CD4-positive, alpha-beta T cell (primary cell): ENCODE data around the gene CTSL. TPM values are rescaled to one million over a fixed set of nuclear protein-coding genes. Genes with fewer than 3 reads are reported as not detected.
"Not testable (repeated sequence)": the region's sequence is repeated elsewhere in the genome, so short reads cannot be mapped to it uniquely, and the experiment has no call there.

Experiments used
- ATAC-seq: fragments of 200-7000 bp; cut with Tn5 transposase; one replicate; pipeline ENCODE4 v1.10.0; 2022; ENCODE audit warnings: mild to moderate bottlenecking; ENCODE audit not compliant: poor library complexity
- CTCF ChIA-PET: fragments of 350-600 bp; sonication (Branson Sonifier 250); formaldehyde crosslinking; loops from one replicate; lab custom pipeline; 2021; ENCODE audit warnings: antibody characterized with exemption, inconsistent platforms; lab: Charles Lee
- POLR2A ChIA-PET: fragments of 350-600 bp; sonication (Branson Sonifier 250); formaldehyde crosslinking; loops from one replicate; lab custom pipeline; 2021; ENCODE audit warnings: antibody characterized with exemption, inconsistent platforms; lab: Charles Lee
- DNase-seq, 14 experiments: peaks; one replicate each; pipeline ENCODE4 v3.0.0-alpha.2; 2013 to 2020; ENCODE audit warnings: mixed read lengths in 2 of 14
- H3K27ac ChIP-seq, 2 donors: one replicate each; pipeline versions ENCODE4 v1.5.1 to v1.7.0; 2013; ENCODE audit warnings: low read length in 2 of 2, low read depth in 1 of 2, mild to moderate bottlenecking in 1 of 2
- H3K27me3 ChIP-seq, 2 experiments: 1 replicate in 1 of 2; 2 replicates in 1 of 2; pipeline versions ENCODE4 v1.6.1 to v1.7.0; 2013; ENCODE audit warnings: low read length in 2 of 2, control low read depth in 1 of 2, mild to moderate bottlenecking in 1 of 2, moderate library complexity in 1 of 2; ENCODE audit not compliant: insufficient read depth in 2 of 2, control insufficient read depth in 1 of 2
- H3K36me3 ChIP-seq: one replicate; pipeline ENCODE4 v1.6.1; 2013; ENCODE audit warnings: low read length, control low read depth; ENCODE audit not compliant: insufficient read depth
- H3K4me1 ChIP-seq: one replicate; pipeline ENCODE4 v1.6.1; 2013; ENCODE audit warnings: low read length, control low read depth; ENCODE audit not compliant: insufficient read depth
- H3K4me3 ChIP-seq: one replicate; pipeline ENCODE4 v1.5.1; 2013; ENCODE audit warnings: mild to moderate bottlenecking, low read length, moderate library complexity
- H3K9me3 ChIP-seq, 2 experiments: 1 replicate in 1 of 2; 2 replicates in 1 of 2; pipeline versions ENCODE4 v1.6.1 to v1.7.0; 2013; ENCODE audit warnings: low read length in 2 of 2, mild to moderate bottlenecking in 2 of 2, control low read depth in 1 of 2, moderate library complexity in 1 of 2; ENCODE audit not compliant: control insufficient read depth in 1 of 2, insufficient read depth in 1 of 2
- H3K27ac Mint-ChIP-seq: one replicate; pipeline ENCODE4 v1.8.0; 2020; ENCODE audit warnings: mixed read lengths
- H3K27me3 Mint-ChIP-seq: one replicate; pipeline ENCODE4 v1.8.0; 2021; ENCODE audit warnings: mixed read lengths
- H3K36me3 Mint-ChIP-seq: one replicate; pipeline ENCODE4 v1.8.0; 2021; ENCODE audit warnings: low read depth, mixed read lengths
- H3K4me1 Mint-ChIP-seq: one replicate; pipeline ENCODE4 v1.8.0; 2021; ENCODE audit warnings: low read depth, mixed read lengths
- H3K4me3 Mint-ChIP-seq: one replicate; pipeline ENCODE4 v1.8.0; 2020; ENCODE audit warnings: mild to moderate bottlenecking, mixed read lengths
- H3K9me3 Mint-ChIP-seq: one replicate; pipeline ENCODE4 v1.8.0; 2020; ENCODE audit warnings: mixed read lengths
- intact Hi-C, 2 experiments: fragments of 100-400 bp; cut with DNase I in 1 of 2; cut with micrococcal nuclease in 1 of 2; formaldehyde crosslinking; loops; one replicate each; pipeline versions ENCODE4 v1.15.1 to v1.9.0; 2023 to 2025; cut with DNase I, micrococcal nuclease
- total RNA-seq, 174 experiments: library from RNA in 2 of 174; stranded (reverse) in 2 of 174; gene quantifications; one replicate each; pipeline ENCODE4 v1.2.3 and lab custom pipeline; 2021 to 2026
- TF ChIP-seq, protein P1 (sequence below): fragments of 200-600 bp; IDR thresholded peaks from one replicate; pipeline ENCODE4 v1.8.0; 2022; ENCODE audit warnings: antibody characterized with exemption, mild to moderate bottlenecking

The CTSL gene
- total RNA-seq, 2 experiments from 2014 or later = 7.5 to 7.9 TPM

GRCh38 chr9:87742813-87743428 lies 17.0 kb downstream of the CTSL start:
- intact Hi-C loops = no loop called here
- ChIA-PET CTCF (no interaction called here), POLR2A (interaction anchor here (1.1 kb wide), 1 partner anchor 17 kb away, joined by 4 read pairs; the partner anchor contains the start of gene CTSL)
- Mint-ChIP-seq H3K36me3 (no peaks in the 10 kb centered on the region), H3K4me3 (no peak overlapping the region), H3K4me1 (peaks cover 18% of the 10 kb centered on the region), H3K27me3 (no peaks in the 10 kb centered on the region), H3K9me3 (no peaks in the 10 kb centered on the region), H3K27ac (no peak overlapping the region)
- ATAC-seq (no peak), DNase-seq (no peak)
- H3K36me3 ChIP-seq = no peaks in the 10 kb centered on the region
- H3K27ac ChIP-seq = no peak overlapping the region
- H3K27me3 ChIP-seq = no peaks in the 10 kb centered on the region
- peaks cover 3 to 4% of the 10 kb centered on the region in 2 experiments for H3K9me3 ChIP-seq
- TF ChIP-seq, protein P1, sequence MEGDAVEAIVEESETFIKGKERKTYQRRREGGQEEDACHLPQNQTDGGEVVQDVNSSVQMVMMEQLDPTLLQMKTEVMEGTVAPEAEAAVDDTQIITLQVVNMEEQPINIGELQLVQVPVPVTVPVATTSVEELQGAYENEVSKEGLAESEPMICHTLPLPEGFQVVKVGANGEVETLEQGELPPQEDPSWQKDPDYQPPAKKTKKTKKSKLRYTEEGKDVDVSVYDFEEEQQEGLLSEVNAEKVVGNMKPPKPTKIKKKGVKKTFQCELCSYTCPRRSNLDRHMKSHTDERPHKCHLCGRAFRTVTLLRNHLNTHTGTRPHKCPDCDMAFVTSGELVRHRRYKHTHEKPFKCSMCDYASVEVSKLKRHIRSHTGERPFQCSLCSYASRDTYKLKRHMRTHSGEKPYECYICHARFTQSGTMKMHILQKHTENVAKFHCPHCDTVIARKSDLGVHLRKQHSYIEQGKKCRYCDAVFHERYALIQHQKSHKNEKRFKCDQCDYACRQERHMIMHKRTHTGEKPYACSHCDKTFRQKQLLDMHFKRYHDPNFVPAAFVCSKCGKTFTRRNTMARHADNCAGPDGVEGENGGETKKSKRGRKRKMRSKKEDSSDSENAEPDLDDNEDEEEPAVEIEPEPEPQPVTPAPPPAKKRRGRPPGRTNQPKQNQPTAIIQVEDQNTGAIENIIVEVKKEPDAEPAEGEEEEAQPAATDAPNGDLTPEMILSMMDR = no peak
- no peak overlapping the region for H3K4me3 ChIP-seq
- no peaks in the 10 kb centered on the region for H3K4me1 ChIP-seq

DNA sequence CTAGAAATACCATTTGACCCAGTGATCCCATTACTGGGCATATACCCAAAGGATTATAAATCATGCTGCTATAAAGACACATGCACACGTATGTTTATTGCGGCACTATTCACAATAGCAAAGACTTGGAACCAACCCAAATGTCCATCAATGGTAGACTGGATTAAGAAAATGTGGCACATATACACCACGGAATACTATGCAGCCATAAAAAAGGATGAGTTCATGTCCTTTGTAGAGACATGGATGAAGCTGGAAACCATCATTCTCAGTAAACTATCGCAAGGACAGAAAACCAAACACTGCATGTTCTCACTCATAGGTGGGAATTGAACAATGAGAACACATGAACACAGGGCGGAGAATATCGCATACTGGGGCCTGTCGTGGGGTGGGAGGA lies 18.3 kb downstream of the CTSL start:
- H3K27ac Mint-ChIP-seq = not testable (repeated sequence)

GRCh38 chr9:87746186-87746585 lies 20.3 kb downstream of the CTSL start:
- Histone ChIP-seq H3K27me3 (no peaks in the 10 kb centered on the region), H3K27ac (no peak overlapping the region), H3K9me3 (peaks cover 3 to 4% of the 10 kb centered on the region in 2 experiments), H3K4me1 (no peaks in the 10 kb centered on the region), H3K36me3 (no peaks in the 10 kb centered on the region), H3K4me3 (no peak overlapping the region)
- H3K36me3 Mint-ChIP-seq = no peaks in the 10 kb centered on the region
- no peak for ATAC-seq
- ChIA-PET CTCF (no interaction called here), POLR2A (no interaction called here)
- H3K4me1 Mint-ChIP-seq = peaks cover 15% of the 10 kb centered on the region
- no peaks in the 10 kb centered on the region for H3K9me3 Mint-ChIP-seq
- no peak overlapping the region for H3K27ac Mint-ChIP-seq
- TF ChIP-seq, protein P1 = no peak
- H3K27me3 Mint-ChIP-seq = peaks cover 7% of the 10 kb centered on the region
- no peak overlapping the region for H3K4me3 Mint-ChIP-seq
- intact Hi-C loops = no loop called here
- no peak for DNase-seq

More for the DNA sequence above, 18.3 kb downstream of the CTSL start:
- H3K27me3 ChIP-seq, H3K27ac ChIP-seq, CTCF ChIA-PET, H3K9me3 Mint-ChIP-seq, DNase-seq, POLR2A ChIA-PET, H3K4me3 ChIP-seq, H3K27me3 Mint-ChIP-seq, intact Hi-C loops, H3K36me3 Mint-ChIP-seq, H3K4me3 Mint-ChIP-seq, H3K9me3 ChIP-seq, ATAC-seq, H3K4me1 ChIP-seq, H3K36me3 ChIP-seq: not testable (repeated sequence)
- H3K4me1 Mint-ChIP-seq = peaks cover 18% of the 10 kb centered on the region

GRCh38 chr9:87748881-87749280 lies 23.0 kb downstream of the CTSL start:
- no peaks in the 10 kb centered on the region for H3K36me3 ChIP-seq
- TF ChIP-seq, protein P1 = no peak
- ChIA-PET CTCF (no interaction called here), POLR2A (no interaction called here)
- H3K27me3 ChIP-seq = no peaks in the 10 kb centered on the region
- peaks cover 11% of the 10 kb centered on the region for H3K27me3 Mint-ChIP-seq
- ATAC-seq (no peak), DNase-seq (no peak)
- H3K27ac Mint-ChIP-seq = no peak overlapping the region
- no peaks in the 10 kb centered on the region for H3K4me1 ChIP-seq
- H3K9me3 ChIP-seq = peaks cover 0 to 4% of the 10 kb centered on the region in 2 experiments
- no peak overlapping the region for H3K4me3 Mint-ChIP-seq
- no peak overlapping the region for H3K4me3 ChIP-seq
- H3K9me3 Mint-ChIP-seq = peaks cover 3% of the 10 kb centered on the region
- intact Hi-C loops = no loop called here
- no peaks in the 10 kb centered on the region for H3K36me3 Mint-ChIP-seq
- no peaks in the 10 kb centered on the region for H3K4me1 Mint-ChIP-seq
- H3K27ac ChIP-seq = no peak overlapping the region
